Neural cell (in vitro differentiated cells): ENCODE measurements around the gene ANKRD65. TPM values are rescaled to one million over a fixed set of nuclear protein-coding genes. Genes with fewer than 3 reads are reported as not detected.
A peak's percentile ranks its signal among the peaks of the same experiment; 100 is the strongest.

Experiments
- H2AFZ ChIP-seq: fragments of 200-600, 300-800 bp; sonication (generic), shearing (Covaris generic); 2 replicates; pipeline ENCODE4 v1.6.0; 2014; ENCODE audit warnings: low read depth, mild to moderate bottlenecking, antibody characterized with exemption, low read length, moderate library complexity
- H3F3A ChIP-seq: fragments of 200-600 bp; shearing (Covaris generic); 2 replicates; pipeline ENCODE4 v1.6.1; 2016; ENCODE audit warnings: mild to moderate bottlenecking, moderate library complexity, mixed read lengths, antibody characterized with exemption, low read length; ENCODE audit not compliant: insufficient read depth, poor library complexity, severe bottlenecking
- H3K27ac ChIP-seq: fragments of 200-600, 300-800 bp; sonication (generic), shearing (Covaris generic); 2 replicates; pipeline ENCODE4 v1.5.1; 2014; ENCODE audit warnings: mild to moderate bottlenecking, low read length, moderate library complexity
- H3K27me3 ChIP-seq: fragments of 300-800, 200-600 bp; sonication (generic), shearing (Covaris generic); 2 replicates; pipeline ENCODE4 v1.6.0; 2014; ENCODE audit warnings: mild to moderate bottlenecking, low read depth, low read length, moderate library complexity; ENCODE audit not compliant: insufficient read depth
- H3K36me3 ChIP-seq: fragments of 300-800, 200-600 bp; sonication (generic), shearing (Covaris generic); 2 replicates; pipeline ENCODE4 v1.5.1; 2014; ENCODE audit warnings: mild to moderate bottlenecking, antibody characterized with exemption, low read length, moderate library complexity; ENCODE audit not compliant: insufficient read depth
- H3K4me2 ChIP-seq: fragments of 300-800, 200-600 bp; sonication (generic), shearing (Covaris generic); 2 replicates; pipeline ENCODE4 v1.6.0; 2014; ENCODE audit warnings: mild to moderate bottlenecking, low read length
- H3K4me3 ChIP-seq: fragments of 300-800, 200-600 bp; sonication (generic), shearing (Covaris generic); 2 replicates; pipeline ENCODE4 v1.5.1; 2014; ENCODE audit warnings: mild to moderate bottlenecking, low read length, moderate library complexity
- H3K79me2 ChIP-seq: fragments of 200-600 bp; shearing (Covaris generic); replicated peaks from 2 replicates; pipeline ENCODE4 v1.6.0; 2014; ENCODE audit warnings: mild to moderate bottlenecking, low read length, moderate library complexity; ENCODE audit not compliant: insufficient read depth
- H3K9ac ChIP-seq: fragments of 300-800, 200-600 bp; sonication (generic), shearing (Covaris generic); 2 replicates; pipeline ENCODE4 v1.6.1; 2016; ENCODE audit warnings: mild to moderate bottlenecking, low read length, mixed read lengths
- H3K9me2 ChIP-seq: fragments of 200-600 bp; shearing (Covaris generic); 2 replicates; pipeline ENCODE4 v1.6.1; 2016; ENCODE audit warnings: mild to moderate bottlenecking, low read length, mixed read lengths; ENCODE audit not compliant: insufficient read depth
- H3K9me3 ChIP-seq: fragments of 200-600, 300-800 bp; sonication (generic), shearing (Covaris generic); 2 replicates; pipeline ENCODE4 v1.6.1; 2016; ENCODE audit warnings: mild to moderate bottlenecking, mixed run types, low read length, moderate library complexity, mixed read lengths
- H4K20me1 ChIP-seq: fragments of 200-600 bp; shearing (Covaris generic); 2 replicates; pipeline ENCODE4 v1.6.1; 2016; ENCODE audit warnings: mild to moderate bottlenecking, mixed run types; ENCODE audit not compliant: insufficient read depth
- EP300 ChIP-seq: fragments of 450-650 bp; conservative IDR thresholded peaks from 2 replicates; pipeline ENCODE4 v1.6.1; 2014; ENCODE audit warnings: antibody characterized with exemption, mild to moderate bottlenecking, moderate library complexity; ENCODE audit not compliant: poor library complexity, severe bottlenecking
- EZH2 ChIP-seq: fragments of 200-600, 300-800 bp; shearing (Covaris generic), sonication (generic); IDR thresholded peaks from 2 replicates; pipeline ENCODE4 v1.6.1; 2014; ENCODE audit warnings: antibody characterized with exemption, low read length, borderline replicate concordance, mild to moderate bottlenecking; ENCODE audit not compliant: insufficient read depth, poor library complexity, severe bottlenecking
- MXI1 ChIP-seq: fragments of 450-650 bp; conservative IDR thresholded peaks from 2 replicates; pipeline ENCODE4 v1.6.1; 2014; ENCODE audit warnings: antibody characterized with exemption, mild to moderate bottlenecking; ENCODE audit not compliant: poor library complexity, severe bottlenecking
- POLR2AphosphoS5 ChIP-seq: IDR thresholded peaks from 2 replicates; pipeline ENCODE4 v1.6.1; 2012
- RAD21 ChIP-seq: fragments of 450-650 bp; conservative IDR thresholded peaks from 2 replicates; pipeline ENCODE4 v1.6.1; 2014; ENCODE audit warnings: antibody characterized with exemption, mild to moderate bottlenecking, moderate library complexity
- SMC3 ChIP-seq: fragments of 450-650 bp; conservative IDR thresholded peaks from 2 replicates; pipeline ENCODE4 v1.6.1; 2014; ENCODE audit warnings: antibody characterized with exemption, mild to moderate bottlenecking, moderate library complexity; ENCODE audit not compliant: poor library complexity
- TAF1 ChIP-seq: IDR thresholded peaks from 2 replicates; pipeline ENCODE4 v1.6.1; 2012; ENCODE audit warnings: low read depth
- polyA plus RNA-seq: library from polyadenylated mRNA; depleted of rRNA; stranded (reverse); fragments of >200 nt; gene quantifications from 2 replicates; pipeline ENCODE4 v1.2.3, GENCODE V29; 2014
- TF ChIP-seq, protein P1 (sequence below): IDR thresholded peaks from 2 replicates; pipeline ENCODE4 v1.6.1; 2012; ENCODE audit warnings: borderline replicate concordance
- TF ChIP-seq, protein P2 (sequence below): fragments of 450-650 bp; IDR thresholded peaks from 2 replicates; pipeline ENCODE4 v1.5.1; 2014; ENCODE audit warnings: antibody characterized with exemption, mild to moderate bottlenecking, moderate library complexity; ENCODE audit not compliant: poor library complexity, severe bottlenecking

Gene ANKRD65
- polyA plus RNA-seq, 1 donor from 2014 or later, result not detected

DNA sequence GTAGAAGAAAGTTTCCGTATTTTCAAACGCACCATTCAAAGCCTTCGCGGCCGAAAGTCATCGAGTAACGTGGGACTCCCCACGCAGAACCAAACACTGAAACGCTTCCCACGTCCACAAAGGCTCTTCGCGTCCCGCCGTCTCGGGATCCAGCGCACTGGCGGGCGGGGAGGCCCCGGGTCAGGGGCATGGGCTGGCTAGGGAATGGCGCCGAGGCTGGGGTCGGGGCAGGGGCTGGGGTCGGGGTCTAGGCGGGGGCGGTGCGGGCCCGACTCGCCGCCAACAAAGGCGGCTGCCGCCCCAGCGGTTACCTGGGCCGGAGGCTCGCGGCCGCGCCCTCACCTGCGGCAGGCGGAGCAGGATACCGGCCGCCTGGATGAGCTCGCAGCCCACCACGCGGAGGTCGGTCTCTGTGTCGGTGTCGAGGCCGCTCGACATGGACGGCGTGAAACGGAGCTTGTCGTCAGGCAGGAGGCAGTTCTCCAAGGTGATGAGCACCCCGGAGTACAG is 22.3 kb downstream of the ANKRD65 start:
- TF ChIP-seq, protein P1, sequence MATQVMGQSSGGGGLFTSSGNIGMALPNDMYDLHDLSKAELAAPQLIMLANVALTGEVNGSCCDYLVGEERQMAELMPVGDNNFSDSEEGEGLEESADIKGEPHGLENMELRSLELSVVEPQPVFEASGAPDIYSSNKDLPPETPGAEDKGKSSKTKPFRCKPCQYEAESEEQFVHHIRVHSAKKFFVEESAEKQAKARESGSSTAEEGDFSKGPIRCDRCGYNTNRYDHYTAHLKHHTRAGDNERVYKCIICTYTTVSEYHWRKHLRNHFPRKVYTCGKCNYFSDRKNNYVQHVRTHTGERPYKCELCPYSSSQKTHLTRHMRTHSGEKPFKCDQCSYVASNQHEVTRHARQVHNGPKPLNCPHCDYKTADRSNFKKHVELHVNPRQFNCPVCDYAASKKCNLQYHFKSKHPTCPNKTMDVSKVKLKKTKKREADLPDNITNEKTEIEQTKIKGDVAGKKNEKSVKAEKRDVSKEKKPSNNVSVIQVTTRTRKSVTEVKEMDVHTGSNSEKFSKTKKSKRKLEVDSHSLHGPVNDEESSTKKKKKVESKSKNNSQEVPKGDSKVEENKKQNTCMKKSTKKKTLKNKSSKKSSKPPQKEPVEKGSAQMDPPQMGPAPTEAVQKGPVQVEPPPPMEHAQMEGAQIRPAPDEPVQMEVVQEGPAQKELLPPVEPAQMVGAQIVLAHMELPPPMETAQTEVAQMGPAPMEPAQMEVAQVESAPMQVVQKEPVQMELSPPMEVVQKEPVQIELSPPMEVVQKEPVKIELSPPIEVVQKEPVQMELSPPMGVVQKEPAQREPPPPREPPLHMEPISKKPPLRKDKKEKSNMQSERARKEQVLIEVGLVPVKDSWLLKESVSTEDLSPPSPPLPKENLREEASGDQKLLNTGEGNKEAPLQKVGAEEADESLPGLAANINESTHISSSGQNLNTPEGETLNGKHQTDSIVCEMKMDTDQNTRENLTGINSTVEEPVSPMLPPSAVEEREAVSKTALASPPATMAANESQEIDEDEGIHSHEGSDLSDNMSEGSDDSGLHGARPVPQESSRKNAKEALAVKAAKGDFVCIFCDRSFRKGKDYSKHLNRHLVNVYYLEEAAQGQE, result no peak
- TF ChIP-seq SMC3, result no peak
- no peak for TF ChIP-seq TAF1
- TF ChIP-seq RAD21, result no peak
- TF ChIP-seq, protein P2, sequence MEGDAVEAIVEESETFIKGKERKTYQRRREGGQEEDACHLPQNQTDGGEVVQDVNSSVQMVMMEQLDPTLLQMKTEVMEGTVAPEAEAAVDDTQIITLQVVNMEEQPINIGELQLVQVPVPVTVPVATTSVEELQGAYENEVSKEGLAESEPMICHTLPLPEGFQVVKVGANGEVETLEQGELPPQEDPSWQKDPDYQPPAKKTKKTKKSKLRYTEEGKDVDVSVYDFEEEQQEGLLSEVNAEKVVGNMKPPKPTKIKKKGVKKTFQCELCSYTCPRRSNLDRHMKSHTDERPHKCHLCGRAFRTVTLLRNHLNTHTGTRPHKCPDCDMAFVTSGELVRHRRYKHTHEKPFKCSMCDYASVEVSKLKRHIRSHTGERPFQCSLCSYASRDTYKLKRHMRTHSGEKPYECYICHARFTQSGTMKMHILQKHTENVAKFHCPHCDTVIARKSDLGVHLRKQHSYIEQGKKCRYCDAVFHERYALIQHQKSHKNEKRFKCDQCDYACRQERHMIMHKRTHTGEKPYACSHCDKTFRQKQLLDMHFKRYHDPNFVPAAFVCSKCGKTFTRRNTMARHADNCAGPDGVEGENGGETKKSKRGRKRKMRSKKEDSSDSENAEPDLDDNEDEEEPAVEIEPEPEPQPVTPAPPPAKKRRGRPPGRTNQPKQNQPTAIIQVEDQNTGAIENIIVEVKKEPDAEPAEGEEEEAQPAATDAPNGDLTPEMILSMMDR, result no peak
- TF ChIP-seq EZH2, result no peak
- TF ChIP-seq EP300, result no peak
- TF ChIP-seq POLR2AphosphoS5, result no peak
- no peak for TF ChIP-seq MXI1
- Histone ChIP-seq H2AFZ (peak overlapping the region; percentile 40), H3K79me2 (peaks cover 33% of the 10 kb centered on the region), H3F3A (no peaks in the 10 kb centered on the region), H3K9me3 (no peaks in the 10 kb centered on the region), H3K9me2 (no peaks in the 10 kb centered on the region), H3K36me3 (no peaks in the 10 kb centered on the region), H3K4me3 (peak overlapping the region; percentile 76), H3K9ac (peak overlapping the region; percentile 95), H3K27ac (peak overlapping the region; percentile 85), H3K4me2 (peak overlapping the region; percentile 95), H3K27me3 (no peaks in the 10 kb centered on the region), H4K20me1 (no peaks in the 10 kb centered on the region)

DNA sequence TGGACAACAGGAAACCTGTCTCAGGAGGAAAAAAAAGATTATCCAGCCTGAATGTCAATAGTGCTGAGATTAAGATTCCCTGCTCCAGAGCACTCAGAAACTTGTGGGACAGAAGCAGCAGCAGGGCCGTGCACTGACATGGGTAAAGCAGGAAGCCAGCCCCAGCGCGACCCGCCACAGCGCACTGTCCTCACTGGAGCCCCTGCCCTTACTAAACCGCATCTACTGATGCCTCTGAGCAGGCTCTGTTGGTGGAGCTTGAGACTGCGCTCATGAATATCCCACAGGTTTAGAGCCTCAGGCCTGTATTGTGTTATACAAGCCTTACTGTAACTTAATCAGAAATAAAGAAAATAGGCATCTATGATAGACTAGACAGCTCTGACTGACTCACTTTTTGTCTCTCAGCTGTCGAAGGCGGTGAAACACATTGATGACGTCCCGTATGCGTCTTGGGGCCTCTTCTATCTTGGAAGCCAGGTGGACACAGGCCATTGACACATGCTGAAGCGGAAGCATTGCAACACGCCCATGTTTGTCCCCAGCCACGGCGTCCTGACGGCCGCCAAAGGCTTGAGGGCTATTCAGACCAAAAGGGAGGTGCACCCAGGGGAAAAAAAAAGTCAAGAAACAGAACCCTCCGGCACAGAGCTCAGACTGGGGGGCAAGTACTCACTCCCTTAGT is 23.1 kb downstream of the ANKRD65 start:
- H3K4me2 ChIP-seq, result peak overlapping the region; percentile 95
- H3F3A ChIP-seq, result no peaks in the 10 kb centered on the region
- peaks cover 33% of the 10 kb centered on the region for H3K79me2 ChIP-seq
- H3K36me3 ChIP-seq, result no peaks in the 10 kb centered on the region
- H4K20me1 ChIP-seq, result no peaks in the 10 kb centered on the region
- H3K4me3 ChIP-seq, result peak overlapping the region; percentile 76
- H3K9me2 ChIP-seq, result no peaks in the 10 kb centered on the region
- peak overlapping the region; percentile 95 for H3K9ac ChIP-seq
- no peaks in the 10 kb centered on the region for H3K27me3 ChIP-seq
- H3K27ac ChIP-seq, result peak overlapping the region; percentile 85
- no peaks in the 10 kb centered on the region for H3K9me3 ChIP-seq
- H2AFZ ChIP-seq, result no peak overlapping the region
- no peak for TF ChIP-seq MXI1
- TF ChIP-seq SMC3, result no peak
- no peak for TF ChIP-seq EP300
- TF ChIP-seq, protein P1, result no peak
- TF ChIP-seq TAF1, result no peak
- TF ChIP-seq EZH2, result no peak
- no peak for TF ChIP-seq POLR2AphosphoS5
- no peak for TF ChIP-seq RAD21
- TF ChIP-seq, protein P2, result no peak
